Epithelial cell of proximal tubule (primary cell): Measurements from ENCODE around the gene TBX15. TPM values are rescaled to one million over a fixed set of nuclear protein-coding genes. Genes with fewer than 3 reads are reported as not detected.

ENCODE experiments used
- DNase-seq: peaks from one replicate; pipeline ENCODE4 v3.0.0-alpha.2; 2011; ENCODE audit warnings: low read depth
- H3K4me3 ChIP-seq: 2 replicates; pipeline ENCODE4 v1.5.1; 2011; ENCODE audit warnings: low read depth, mild to moderate bottlenecking, low read length
- CTCF ChIP-seq: conservative IDR thresholded peaks from 2 replicates; pipeline ENCODE4 v1.5.1; 2012; ENCODE audit warnings: low read depth, mild to moderate bottlenecking, low read length
- total RNA-seq: library from RNA; depleted of rRNA; stranded (reverse); fragments of >200 nt; gene quantifications from 2 replicates; pipeline ENCODE4 v1.2.3, GENCODE V29; 2015

TBX15 gene
- total RNA-seq, 1 donor from 2014 or later: not detected

- peak overlapping the region; percentile 26 for H3K4me3 ChIP-seq
- DNase-seq: peak; percentile 90
- no peak for TF ChIP-seq CTCF
Observed at GRCh38 chr1:119002028-119002686, 14.0 kb upstream of the TBX15 start.

DNA sequence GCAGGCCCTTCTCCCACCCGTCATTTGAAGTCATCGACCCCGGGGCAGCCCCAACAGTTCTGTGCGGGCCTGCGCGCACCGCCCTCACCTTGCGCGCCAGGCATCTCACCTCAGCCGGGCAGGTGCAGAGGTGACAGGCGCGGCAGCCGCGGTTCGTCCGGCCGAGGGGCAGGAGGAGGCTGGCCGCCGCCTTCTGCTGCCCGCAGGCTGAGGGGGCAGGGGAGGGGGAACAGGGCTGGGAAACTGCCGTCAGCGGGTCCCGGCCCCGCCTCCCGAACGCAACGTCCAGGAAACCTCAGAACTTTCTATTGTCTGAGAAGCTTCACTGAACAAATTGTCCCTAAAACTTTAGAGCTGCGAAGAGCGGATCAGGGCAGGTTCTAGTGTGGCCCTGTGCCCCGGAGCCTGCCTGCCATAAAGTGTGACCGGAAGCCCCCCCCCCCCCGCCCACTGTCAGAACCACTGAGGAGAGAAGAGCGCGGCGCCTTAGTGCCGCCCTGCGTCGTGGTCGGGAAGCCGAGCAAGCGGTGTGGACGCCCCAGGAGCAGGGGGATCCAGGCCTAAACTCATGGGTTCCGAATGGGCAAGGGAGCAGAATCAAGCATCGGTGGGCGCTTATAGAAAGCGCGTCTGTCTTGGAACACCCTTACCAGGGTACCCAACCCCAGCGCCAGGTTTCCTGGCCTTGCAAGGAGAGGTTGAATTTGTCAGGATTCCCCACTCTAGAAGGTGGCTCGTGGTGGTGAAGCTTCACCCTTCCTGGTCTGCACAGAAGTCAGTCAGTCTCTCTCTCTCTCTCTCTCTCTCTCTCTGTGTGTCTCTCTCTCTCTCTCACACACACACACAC lies 13.3 kb upstream of the TBX15 start:
- TF ChIP-seq CTCF: no peak
- peak overlapping the region; percentile 26 for H3K4me3 ChIP-seq
- DNase-seq: no peak

- H3K4me3 ChIP-seq: peak overlapping the region; percentile 26
- TF ChIP-seq CTCF: no peak
Observed at GRCh38 chr1:119000371-119001180, 12.4 kb upstream of the TBX15 start.

GRCh38 chr1:118999348-119000071 lies 11.4 kb upstream of the TBX15 start:
- no peak for DNase-seq
- peak overlapping the region; percentile 18 for H3K4me3 ChIP-seq
- TF ChIP-seq CTCF: no peak

More at GRCh38 chr1:119000371-119001180, 12.4 kb upstream of the TBX15 start:
- DNase-seq: no peak

DNA sequence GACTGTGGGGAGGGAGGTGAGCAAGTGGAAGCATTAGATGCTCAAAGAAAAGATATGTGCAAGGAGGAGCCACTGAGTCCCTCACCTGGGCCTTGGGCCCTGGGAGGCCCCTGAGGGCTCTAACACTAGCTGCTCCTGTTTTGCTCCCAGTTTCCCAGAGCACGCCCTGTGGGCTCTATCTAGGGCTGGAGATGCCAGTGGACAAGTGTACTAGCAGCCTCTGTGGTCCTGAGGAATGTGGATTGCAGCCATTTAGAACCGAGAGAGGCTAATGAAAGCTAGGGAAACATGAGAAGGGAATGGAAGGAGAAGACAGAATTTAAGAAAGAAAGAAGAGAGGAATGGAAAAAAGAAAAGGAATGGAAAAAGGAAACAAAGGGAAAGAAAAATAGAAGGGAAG lies 10.0 kb upstream of the TBX15 start:
- no peak overlapping the region for H3K4me3 ChIP-seq
- no peak for DNase-seq
- no peak for TF ChIP-seq CTCF

DNA sequence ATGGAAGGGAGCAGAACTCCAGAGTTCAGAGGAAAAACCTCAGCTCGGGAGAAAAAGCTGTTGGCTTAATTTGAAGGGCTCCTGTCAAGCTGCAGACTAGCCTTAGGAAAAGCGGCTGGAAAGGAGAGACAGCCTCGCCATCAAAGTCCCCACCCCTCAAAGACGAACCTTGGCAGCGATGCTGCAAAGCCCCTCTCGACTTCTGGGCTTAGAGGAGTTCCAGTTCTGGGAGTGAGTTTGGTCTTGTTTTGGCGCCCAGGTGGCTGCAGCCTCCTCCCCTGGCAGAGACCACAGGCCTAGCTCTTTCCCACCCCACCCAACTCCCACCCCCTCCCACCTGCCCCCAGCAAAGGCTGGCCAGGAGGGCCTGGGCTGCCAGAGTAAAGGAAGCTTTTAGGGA lies 9.1 kb upstream of the TBX15 start:
- TF ChIP-seq CTCF: no peak
- no peak overlapping the region for H3K4me3 ChIP-seq
- no peak for DNase-seq
